Skin of body (tissue), 2 donors: Measurements from ENCODE around the gene FUT2. TPM values are rescaled to one million over a fixed set of nuclear protein-coding genes. Genes with fewer than 3 reads are reported as not detected.

Experiments
- DNase-seq: peaks from one replicate; lab custom pipeline; 2025; lab: John Stamatoyannopoulos, UW
- total RNA-seq: library from RNA; depleted of rRNA; stranded (reverse); fragments of >200 nt; gene quantifications from one replicate; pipeline ENCODE4 v1.2.3, GENCODE V29; 2014

The FUT2 gene
- total RNA-seq, 1 donor from 2014 or later, result 0.59 TPM

DNA sequence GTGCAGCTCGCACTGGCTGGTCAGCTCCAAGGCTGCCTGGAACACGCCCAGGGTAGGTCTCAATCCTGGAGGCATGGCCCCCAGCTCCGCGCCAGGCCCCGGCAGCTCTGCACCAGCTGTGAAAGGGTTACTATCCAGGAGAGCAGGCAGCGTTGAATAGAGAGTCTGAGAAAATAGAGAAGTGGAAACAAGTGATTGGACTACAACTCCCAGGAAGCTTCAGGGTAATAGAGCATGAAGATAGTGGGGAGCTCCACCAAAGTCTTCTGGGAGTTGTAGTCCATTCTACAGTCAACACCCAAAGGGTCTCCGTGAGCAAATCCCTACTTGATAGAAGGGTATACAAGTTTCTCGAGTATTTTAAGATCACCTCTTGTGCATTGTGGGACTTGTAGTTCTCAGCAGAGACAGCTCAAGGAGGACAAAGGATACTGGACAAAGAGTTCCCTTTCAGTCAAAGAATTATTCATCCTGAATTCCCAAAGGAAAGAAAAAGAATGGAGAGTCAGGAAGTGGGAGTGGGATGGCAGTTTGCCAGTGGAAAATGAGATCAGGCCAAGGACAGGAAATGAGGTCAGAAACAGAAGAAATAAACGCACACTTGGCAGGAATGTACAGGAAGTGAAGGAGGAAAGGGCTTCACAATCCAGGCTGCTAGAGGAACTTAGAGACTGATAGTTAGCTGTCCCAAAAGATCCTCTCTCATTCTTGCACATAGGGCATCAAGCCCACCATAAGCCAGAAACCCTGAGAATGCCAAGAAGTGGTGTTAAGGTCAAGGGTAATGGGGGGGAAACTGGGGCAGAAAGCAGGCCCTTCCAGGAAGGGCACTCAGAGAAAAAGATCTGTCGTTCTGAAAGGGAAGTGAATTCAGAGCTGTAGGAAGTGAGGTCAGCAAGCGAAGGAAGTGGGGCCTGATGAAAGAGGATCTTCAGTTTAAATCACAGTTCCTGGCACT is 29.3 kb downstream of the FUT2 start:
- peak; percentile 95 for DNase-seq

DNA sequence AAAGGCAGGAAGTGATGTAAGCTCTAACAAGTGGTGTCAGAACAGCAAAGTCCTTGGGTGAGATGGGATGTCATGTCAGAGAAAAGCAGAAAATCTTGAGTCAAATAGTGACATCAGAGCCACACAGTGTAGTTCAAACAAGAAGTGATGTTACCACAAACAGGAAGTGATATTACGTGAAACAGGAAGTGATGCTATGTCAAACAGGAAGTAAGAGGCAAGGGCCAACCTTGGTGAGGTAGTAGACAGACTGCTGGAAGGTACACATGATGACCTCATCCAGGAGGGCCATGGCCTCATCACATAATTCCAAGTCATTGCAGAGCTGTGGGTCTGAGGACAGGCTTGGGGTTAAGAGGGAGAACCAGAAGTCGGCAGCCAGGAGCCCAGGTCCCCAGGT is 30.8 kb downstream of the FUT2 start:
- DNase-seq, result no peak

DNA sequence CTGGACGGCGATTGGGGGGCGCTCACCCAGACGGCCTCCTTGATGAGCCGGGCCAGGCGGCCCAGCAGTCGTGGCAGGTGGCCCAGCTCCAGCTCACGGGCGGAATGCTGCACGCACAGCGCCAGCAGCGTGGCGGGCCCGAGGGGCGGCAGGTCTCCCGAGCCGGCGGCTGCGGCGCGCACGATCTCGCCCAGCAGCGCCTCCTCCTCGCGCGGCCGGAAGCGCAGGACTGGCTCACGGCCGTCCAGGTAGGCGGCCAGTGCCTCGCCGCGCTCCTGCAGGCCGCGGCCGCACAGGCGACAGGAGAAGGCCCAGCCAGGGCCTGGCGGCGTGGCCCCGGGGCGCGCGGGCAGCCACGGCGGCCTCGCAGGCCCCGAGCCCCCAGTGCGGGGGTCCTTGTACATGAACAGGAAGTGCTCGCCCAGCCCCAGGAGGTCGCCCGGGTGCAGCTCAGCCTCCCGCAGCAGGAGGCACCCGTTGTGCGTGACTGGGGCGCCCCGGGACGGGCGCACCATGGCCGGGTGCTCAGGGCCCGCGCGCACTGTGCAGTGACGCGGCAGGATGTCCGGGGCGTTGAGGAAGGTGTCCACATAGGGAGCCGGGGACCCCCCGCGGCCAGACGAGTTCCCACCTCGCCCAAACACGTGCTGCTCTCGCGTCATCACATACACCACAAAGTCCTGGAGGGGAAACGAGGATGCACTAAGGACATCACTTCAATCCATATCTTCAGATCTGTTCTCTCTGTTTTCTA is 33.3 kb downstream of the FUT2 start:
- DNase-seq, result no peak

DNA sequence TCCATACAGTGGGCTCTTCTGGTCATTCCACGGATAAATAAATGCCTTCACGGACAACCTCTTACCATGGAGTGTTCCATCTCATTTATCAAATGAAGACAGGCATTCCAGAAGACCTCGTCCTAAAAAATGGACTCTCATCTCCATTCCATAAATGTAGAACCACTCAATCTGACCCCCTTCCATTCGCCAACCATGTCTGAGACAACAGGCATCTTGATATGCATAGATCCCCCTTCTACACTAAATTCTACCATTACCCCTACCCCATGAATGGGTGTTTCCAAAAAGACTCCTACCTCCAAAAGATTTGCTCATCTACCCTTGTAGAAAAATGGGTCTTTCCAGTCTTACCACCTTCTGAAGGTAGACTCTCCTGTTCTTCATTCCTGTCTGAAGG is 35.7 kb downstream of the FUT2 start:
- no peak for DNase-seq

DNA sequence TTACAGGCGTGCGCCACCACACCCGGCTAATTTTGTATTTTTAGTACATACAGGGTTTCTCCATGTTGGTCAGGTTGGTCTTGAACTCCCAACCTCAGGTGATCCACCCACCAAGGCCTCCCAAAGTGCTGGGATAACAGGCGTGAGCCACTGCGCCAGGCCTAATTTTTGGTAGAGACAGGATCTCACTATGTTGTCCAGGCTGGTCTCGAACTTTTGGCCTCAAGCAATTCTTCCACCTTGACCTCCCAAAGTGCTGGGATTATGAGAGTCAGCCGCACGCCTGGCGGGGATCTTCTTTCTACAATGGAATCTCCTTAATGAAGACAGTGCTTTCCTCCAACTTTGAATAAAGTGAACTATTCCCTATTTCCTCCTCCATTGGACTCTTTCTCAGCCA is 38.9 kb downstream of the FUT2 start:
- no peak for DNase-seq

DNA sequence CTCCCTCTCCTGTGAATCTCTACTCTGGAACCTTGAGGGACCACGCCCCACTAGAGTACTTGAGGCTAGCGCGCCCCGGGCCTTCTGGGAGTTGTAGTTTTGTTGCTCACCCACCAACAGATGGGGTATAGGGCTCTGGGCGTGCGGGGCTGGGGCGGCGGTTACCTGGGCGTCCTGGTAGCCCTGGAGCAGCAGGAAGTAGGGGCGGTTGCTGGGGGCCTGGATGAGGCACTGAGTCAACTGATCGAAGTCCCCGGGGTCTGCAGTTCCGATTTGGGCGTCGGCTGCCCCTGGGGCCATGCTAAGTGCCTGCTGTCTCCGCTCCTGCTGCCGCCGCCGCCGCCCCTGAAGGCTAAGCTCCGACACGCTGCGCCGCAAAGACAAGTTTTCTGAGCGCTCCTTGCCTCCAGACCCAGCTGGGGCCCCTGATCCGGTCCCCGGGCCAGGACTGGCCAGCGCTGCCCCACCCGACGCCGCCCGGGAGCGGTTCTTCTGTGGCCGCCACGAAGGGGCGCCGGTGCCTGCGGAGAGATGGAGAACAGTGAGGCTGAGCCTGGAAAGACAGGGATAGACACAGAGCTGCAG is 39.4 kb downstream of the FUT2 start:
- DNase-seq, result no peak

DNA sequence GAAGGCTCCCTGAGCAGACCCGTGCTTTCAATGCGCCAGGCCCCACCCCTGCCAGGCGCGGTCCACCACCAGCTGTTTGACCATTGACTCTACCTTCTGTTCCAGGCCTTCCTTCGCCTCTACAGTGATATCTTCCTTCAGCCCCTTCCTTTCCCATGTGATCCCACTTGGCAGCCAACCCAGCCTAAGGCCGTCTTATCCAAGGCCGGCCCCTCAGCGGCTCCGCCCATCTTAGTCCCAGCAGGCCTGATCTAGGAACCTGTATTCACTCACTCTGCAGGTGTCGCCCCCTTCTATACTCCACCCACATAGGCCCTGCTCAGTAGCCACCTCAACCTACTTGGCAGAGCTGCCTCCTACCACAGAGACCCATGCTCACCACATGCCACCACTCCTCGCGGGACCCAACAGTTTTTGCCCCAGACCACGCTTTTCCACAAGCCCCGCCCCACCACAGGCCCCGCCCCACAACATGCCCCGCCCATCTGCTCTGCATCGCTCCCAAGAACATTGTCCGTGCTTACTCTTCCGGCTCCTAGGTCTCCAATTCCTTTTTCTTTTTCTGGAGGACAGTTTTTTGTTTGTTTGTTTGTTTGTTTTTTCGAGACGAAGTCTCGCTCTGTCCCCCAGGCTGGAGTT is 41.7 kb downstream of the FUT2 start:
- no peak for DNase-seq

DNA sequence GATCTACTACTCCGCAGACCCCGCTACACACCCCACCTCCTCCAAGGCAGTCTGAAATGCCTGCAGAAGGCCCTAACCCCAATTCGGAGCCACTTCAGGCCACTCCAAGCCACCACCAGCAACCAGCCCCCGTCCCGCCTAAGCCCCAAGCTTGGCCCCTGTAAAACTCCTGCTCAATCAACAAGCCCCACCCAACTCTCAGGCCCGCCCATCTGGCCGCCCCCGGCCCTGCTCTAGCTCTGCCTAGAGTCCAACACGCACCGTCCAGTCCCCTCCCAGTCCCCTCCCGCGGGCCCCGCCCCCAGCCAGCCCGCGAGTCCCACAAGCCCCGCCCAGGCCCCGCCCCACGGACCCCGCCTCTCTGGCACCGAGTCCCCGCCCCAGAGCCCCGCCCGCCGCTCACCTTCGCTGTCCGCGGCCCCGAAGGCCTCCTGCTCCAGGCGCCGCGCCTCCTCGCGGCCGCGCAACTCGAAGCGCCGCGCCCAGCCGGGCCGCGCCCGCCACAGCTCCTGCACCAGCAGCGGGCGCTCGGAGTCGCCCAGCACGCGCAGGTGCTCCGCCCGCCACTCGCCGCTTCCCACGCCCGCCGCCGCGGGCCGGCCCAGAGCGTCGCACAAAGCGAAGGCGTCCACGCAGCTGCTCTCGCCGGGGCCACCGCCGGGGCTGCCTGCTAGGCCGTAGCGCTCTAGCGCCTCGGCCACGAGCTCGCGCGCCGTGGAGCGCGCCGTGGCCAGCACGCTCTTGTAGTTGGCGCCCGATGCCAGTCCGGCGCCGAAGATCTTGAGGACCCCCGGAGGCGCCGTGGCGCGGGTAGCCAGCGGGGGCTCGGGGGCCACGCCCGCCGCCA is 43.0 kb downstream of the FUT2 start:
- DNase-seq, result peak; percentile 62

DNA sequence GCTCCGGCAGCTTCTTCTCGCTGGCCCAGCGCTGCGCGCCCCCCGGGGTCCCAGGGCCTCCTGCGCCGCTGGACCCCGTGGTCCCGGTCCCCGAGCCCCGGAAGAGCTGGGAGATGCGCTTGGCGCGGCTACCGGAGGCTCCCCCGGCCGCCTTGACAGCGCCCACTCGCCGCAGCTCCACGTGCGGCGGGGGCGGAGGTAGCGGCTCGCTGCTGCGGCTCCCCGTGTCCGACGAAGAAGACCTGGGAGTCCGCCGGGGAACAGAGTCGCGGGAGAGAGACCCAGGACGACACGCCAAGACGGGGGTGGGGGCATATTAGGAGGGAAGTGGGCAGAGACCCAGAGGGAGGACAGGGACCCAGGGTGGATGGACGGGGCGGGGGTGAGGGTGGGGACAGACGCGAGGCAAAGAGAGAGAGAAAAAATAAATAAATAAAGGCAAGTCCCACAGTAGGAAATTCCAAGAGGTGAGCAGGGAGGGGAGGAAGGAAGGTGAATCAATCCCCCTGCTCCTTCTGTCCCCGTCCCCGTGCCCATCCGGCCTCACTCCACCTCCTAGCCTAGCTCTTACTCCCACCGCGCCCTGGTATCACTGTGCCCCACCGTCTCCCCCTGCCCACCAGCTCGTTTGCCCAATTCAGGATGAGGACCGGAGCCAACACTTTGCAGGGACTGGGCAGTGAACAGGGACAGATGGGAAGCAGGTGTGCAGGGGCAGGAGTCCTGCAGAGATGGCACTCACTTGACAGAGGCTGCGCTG is 43.8 kb downstream of the FUT2 start:
- no peak for DNase-seq

DNA sequence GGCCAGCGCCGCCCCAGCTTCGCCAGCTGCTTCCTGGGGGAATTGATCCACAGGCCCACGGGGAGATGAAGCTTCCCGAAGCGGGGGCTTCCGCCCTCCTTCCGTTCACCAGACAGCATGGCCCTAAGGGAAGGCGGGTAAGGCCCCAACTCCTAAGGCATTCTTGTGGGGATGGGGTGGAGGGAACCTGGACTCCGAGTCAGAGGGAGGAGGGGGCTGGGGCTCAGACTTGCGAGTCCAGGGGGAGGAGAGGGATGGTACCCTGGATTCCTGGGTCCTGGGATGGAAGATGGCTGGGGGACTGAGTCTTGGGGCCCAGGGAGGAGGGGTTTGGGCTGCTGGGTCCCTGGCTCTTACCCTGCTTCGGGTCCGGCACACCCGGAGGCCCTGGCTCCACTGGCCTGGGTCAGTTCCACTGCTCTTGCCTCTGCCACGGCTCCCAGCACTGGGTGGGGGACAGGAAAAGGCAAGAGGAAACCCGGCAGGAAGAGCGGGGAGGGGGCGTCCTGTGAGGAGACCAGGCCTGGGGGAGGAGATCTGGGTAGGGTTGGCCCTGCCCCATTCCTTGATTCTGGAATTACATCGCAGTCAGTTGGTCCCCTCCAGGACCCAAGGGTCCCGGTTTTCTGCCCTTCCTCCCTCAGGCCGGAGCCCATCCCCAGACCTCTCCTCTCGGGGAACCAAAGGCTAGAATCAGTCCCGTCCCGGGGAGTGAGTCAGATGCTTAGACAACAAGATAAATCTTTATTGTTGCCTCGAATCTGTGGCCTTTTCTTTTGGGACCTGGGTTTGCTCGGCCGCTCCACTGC is 44.6 kb downstream of the FUT2 start, which contains the start of gene RASIP1:
TSS of gene RASIP1 (minus strand) at position 447 of the 809 bp plus-strand sequence. CDS start at position 119, 328 bp downstream.
- no peak for DNase-seq

DNA sequence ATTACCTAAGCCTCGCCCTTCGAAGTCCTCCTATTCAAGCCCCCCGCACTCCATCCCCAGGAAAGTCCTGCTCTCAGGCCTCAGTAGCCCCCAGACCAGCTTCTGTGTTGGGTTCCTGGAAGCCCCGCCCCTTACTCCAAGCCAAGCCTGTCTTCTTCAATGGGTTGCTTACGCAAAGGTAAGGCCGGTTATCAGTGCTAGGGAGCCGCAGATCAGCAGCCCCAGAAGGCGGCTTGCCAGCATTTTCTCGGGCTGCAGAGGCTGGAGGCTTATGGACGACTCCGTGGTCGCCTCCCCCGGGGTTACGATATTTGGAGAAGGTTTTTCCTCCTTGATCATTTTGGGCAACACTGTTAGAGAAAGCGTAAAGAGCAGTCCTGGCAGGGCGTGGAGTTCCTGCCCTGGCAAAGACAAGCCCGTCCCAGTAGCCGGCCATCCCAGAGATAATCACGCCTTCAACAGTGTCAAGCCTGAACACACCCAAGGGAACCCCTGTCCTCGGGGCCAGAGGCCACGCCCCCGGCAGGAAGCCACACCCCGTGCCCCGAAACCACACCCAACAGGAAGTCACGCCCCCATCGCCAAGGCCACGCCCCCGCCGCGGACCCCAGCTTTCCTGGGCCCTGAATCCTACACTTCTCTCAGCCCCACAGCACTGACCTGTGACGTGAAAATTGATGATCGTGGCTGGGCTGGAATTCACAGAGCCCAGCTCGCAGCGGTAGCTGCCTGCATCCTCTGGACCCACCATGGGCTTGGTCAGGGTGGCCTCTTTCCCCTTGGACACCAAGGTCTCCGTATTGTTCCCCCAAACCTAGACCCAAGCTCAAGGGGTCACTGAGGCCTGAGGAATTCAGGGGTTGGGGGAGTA is 45.6 kb downstream of the FUT2 start:
- DNase-seq, result no peak

DNA sequence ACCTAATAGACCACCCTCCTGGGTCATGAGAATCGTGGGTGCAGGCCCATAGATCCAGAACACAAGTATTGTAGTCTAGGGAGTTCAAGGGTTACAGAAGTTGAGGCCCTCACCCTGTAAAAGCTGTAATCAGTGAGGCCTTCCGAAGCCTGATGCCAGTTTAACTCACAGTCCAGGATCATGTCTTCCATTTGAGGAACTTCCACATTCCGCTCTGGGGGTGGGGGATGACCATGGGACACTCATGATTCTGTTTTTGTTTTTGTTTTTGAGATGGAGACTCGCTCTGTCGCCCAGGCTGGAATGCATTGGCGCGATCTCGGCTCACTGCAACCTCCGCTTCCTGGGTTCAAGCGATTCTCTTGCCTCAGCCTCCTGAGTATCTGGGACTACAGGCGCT is 46.3 kb downstream of the FUT2 start:
- DNase-seq, result no peak

DNA sequence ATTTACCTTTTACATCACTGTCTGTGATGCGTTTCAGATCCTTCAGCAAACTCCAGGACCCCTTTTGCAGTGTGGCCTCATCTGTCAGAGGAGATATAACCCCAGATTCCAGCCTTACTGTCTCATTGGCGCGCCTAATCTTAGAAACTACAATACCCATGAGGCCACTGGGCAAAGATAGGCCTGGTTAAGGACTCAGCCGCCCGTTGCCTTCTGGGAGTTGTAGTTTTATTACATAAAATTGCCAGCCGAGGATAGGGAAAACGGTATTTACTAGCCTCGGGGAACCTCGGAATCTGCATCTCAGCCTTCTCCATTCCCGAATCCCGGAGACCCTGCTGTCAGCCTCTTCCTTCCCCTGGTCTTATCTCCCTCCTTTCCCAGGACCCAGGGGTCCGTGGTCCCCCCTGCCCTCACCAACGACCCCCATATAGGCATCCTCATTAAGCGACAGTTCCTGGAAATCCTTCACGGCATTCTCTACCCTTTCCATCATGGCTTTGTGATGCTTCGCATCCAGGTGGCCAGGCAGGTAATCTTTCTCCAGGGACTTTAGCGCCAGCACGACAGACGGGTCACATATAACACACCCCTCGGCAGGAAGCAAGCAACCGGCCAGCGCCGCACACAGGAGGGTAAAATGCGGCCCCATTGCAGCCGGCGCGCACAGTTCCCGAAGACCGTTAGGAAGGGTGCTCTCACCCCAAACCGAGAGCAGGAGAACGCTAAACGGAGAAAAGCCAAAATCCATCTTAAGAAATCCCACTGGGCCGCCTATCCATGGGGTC is 49.6 kb downstream of the FUT2 start:
- no peak for DNase-seq

DNA sequence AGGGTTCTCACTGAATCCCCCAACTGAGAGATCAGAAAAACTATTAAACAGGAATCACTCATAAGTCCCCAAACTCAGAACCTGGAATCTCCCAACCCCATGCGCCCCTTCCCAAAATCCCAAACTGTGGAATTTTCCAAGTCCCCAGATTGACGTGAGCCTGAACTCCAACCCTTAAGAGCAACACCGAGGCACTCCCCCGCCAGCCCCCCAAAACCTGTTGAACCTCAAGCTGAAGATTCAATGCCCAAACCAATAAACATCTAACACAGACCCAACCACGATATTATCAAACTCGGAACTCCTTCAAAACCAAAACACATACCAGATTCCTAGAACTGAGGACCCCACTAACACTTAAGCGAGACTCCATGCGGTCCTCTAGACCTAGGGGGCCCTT is 50.3 kb downstream of the FUT2 start:
- no peak for DNase-seq

DNA sequence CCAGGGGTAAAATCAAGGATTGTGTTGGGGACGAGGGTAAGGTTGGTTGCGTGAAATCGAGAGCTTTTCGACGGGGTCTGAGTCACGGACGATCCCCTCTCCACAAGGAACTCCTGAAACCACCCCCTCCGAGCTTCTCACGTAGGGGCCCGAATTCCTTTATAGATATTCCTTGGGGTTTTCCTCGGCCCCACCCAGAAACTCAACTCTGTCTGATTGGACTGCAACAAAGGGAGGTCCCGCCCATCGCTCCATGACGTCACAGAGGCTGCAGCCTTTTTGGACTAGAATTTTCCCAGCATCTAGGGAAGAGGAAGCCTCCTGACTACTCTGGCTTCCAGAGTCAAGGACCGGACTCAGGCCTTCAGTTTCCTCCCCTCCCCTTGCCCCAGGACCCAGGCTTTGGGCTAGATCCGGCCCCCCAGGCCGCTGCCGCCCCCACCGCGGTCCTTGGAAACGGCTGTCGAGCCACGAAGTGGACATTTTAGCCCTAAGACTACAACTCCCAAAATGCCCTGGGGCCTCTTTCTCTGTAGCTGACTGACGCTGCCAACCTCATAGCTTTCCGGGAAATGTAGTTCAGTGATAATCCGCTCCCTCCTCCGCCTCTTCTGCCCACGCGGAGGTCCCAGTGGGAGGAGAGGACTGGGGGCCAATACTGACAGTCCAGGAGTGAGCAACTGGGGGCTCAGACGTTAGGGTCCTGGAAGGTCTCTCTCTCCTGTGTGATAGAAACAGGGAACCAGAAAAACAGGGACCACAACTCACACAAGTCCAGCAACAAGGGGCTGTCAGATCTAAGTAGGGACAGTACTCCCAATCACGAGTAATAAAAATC is 51.2 kb downstream of the FUT2 start, which contains the start of gene IZUMO1:
TSS of gene IZUMO1 (minus strand) at position 172 of the 838 bp plus-strand sequence. CDS start 1,050 bp downstream, outside the sequence.
- peak; percentile 72 for DNase-seq

DNA sequence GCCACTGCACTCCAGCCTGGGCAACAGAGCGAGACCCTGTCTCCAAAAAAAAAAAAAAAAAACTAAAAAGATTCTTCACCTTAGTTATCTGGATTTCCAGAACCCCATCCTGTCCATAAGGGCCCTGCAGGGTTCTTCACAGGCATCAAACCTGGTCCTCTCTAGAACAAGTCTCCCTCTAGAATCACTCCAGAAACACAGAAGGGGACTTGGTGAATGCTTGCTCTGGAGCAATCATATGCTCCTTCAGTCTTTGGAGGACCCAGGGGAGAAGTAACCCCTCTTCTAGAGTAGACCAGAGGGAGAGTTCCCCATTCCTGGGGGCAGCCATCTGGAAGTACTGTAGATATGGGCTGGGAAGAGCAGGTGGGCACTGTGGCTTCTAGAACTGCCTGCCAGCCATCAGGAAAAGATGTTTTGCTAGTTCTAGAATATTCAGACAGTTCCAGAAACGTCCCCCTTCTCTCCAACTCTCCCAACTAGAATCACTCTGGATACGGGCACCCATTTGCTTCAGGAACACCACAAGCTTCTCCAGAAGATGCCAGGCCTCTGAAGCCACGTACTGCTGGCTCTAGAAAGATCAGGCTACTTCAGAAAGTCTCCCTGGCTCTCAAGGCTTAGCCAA is 53.9 kb downstream of the FUT2 start:
- DNase-seq, result no peak
